Measurements from ENCODE around the gene SIGLEC8. TPM values are rescaled to one million over a fixed set of nuclear protein-coding genes. Genes with fewer than 3 reads are reported as not detected.
"Not testable (repeated sequence)": the region's sequence is repeated elsewhere in the genome, so short reads cannot be mapped to it uniquely, and the experiment has no call there.

Gene SIGLEC8
- polyA plus RNA-seq, 1 donor from 2014 or later = not detected

GRCh38 chr19:51417810-51418157 is 40.5 kb downstream of the SIGLEC8 start:
- TF ChIP-seq REST (IDR thresholded peaks at IDR 0.05; ENCODE audit: borderline replicate concordance) (no peak), MXI1 (conservative IDR thresholded peaks at IDR 0.05; ENCODE audit: poor library complexity, severe bottlenecking) (no peak), EZH2 (IDR thresholded peaks at IDR 0.05; ENCODE audit: borderline replicate concordance, insufficient read depth, low read length, poor library complexity, severe bottlenecking) (no peak), SMC3 (conservative IDR thresholded peaks at IDR 0.05; ENCODE audit: poor library complexity) (no peak), CTCF (IDR thresholded peaks at IDR 0.05; ENCODE audit: poor library complexity, severe bottlenecking) (no peak), POLR2AphosphoS5 (IDR thresholded peaks at IDR 0.05) (no peak), TAF1 (IDR thresholded peaks at IDR 0.05; ENCODE audit: low read depth) (no peak), EP300 (conservative IDR thresholded peaks at IDR 0.05; ENCODE audit: poor library complexity, severe bottlenecking) (no peak), RAD21 (conservative IDR thresholded peaks at IDR 0.05) (no peak)
- H3K27me3 ChIP-seq (ENCODE audit: insufficient read depth, low read depth, low read length) = no peaks in the 10 kb centered on the region
- H3K4me2 ChIP-seq (ENCODE audit: low read length) = no peak overlapping the region
- H3K9ac ChIP-seq (ENCODE audit: low read length) = no peak overlapping the region
- no peak overlapping the region for H2AFZ ChIP-seq (ENCODE audit: low read depth, low read length)
- no peaks in the 10 kb centered on the region for H3F3A ChIP-seq (ENCODE audit: insufficient read depth, low read length, poor library complexity, severe bottlenecking)
- no peaks in the 10 kb centered on the region for H3K36me3 ChIP-seq (ENCODE audit: insufficient read depth, low read length)
- no peak overlapping the region for H3K4me3 ChIP-seq (ENCODE audit: low read length)
- no peaks in the 10 kb centered on the region for H3K79me2 ChIP-seq (replicated peaks; ENCODE audit: insufficient read depth, low read length)
- no peaks in the 10 kb centered on the region for H4K20me1 ChIP-seq (ENCODE audit: insufficient read depth)
- H3K9me2 ChIP-seq (ENCODE audit: insufficient read depth, low read length) = no peaks in the 10 kb centered on the region
- no peaks in the 10 kb centered on the region for H3K9me3 ChIP-seq (ENCODE audit: low read length)
- no peak overlapping the region for H3K27ac ChIP-seq (ENCODE audit: low read length)

GRCh38 chr19:51417107-51417809 is 41.0 kb downstream of the SIGLEC8 start, which contains the start of gene SIGLEC10:
Gene SIGLEC10, minus strand, starts transcription at chr19:51417642. Its CDS starts 61 bp downstream, at chr19:51417581.
- Histone ChIP-seq H3K79me2 (replicated peaks; ENCODE audit: insufficient read depth, low read length) (no peaks in the 10 kb centered on the region), H3K9me3 (ENCODE audit: low read length) (no peaks in the 10 kb centered on the region), H3K27ac (ENCODE audit: low read length) (no peak within 1 kb of the TSS), H3K9me2 (ENCODE audit: insufficient read depth, low read length) (no peaks in the 10 kb centered on the region), H3K36me3 (ENCODE audit: insufficient read depth, low read length) (no peaks in the 10 kb centered on the region), H3K9ac (ENCODE audit: low read length) (no peak within 1 kb of the TSS), H2AFZ (ENCODE audit: low read depth, low read length) (no peak within 1 kb of the TSS), H3K27me3 (ENCODE audit: insufficient read depth, low read depth, low read length) (no peaks in the 10 kb centered on the region), H3K4me3 (ENCODE audit: low read length) (no peak within 1 kb of the TSS), H3K4me2 (ENCODE audit: low read length) (no peak within 1 kb of the TSS), H4K20me1 (ENCODE audit: insufficient read depth) (no peaks in the 10 kb centered on the region), H3F3A (ENCODE audit: insufficient read depth, low read length, poor library complexity, severe bottlenecking) (no peaks in the 10 kb centered on the region)
- TF ChIP-seq SMC3 (conservative IDR thresholded peaks at IDR 0.05; ENCODE audit: poor library complexity) = no peak
- TF ChIP-seq MXI1 (conservative IDR thresholded peaks at IDR 0.05; ENCODE audit: poor library complexity, severe bottlenecking) = no peak
- no peak for TF ChIP-seq EZH2 (IDR thresholded peaks at IDR 0.05; ENCODE audit: borderline replicate concordance, insufficient read depth, low read length, poor library complexity, severe bottlenecking)
- TF ChIP-seq CTCF (IDR thresholded peaks at IDR 0.05; ENCODE audit: poor library complexity, severe bottlenecking) = no peak
- TF ChIP-seq RAD21 (conservative IDR thresholded peaks at IDR 0.05) = no peak
- no peak for TF ChIP-seq POLR2AphosphoS5 (IDR thresholded peaks at IDR 0.05)
- no peak for TF ChIP-seq TAF1 (IDR thresholded peaks at IDR 0.05; ENCODE audit: low read depth)
- no peak for TF ChIP-seq EP300 (conservative IDR thresholded peaks at IDR 0.05; ENCODE audit: poor library complexity, severe bottlenecking)
- TF ChIP-seq REST (IDR thresholded peaks at IDR 0.05; ENCODE audit: borderline replicate concordance) = no peak

GRCh38 chr19:51416422-51416821 is 41.8 kb downstream of the SIGLEC8 start:
- H3F3A ChIP-seq (ENCODE audit: insufficient read depth, low read length, poor library complexity, severe bottlenecking); H3K27ac ChIP-seq (ENCODE audit: low read length); H3K4me2 ChIP-seq (ENCODE audit: low read length); H4K20me1 ChIP-seq (ENCODE audit: insufficient read depth); H3K4me3 ChIP-seq (ENCODE audit: low read length); H2AFZ ChIP-seq (ENCODE audit: low read depth, low read length); H3K9ac ChIP-seq (ENCODE audit: low read length); H3K27me3 ChIP-seq (ENCODE audit: insufficient read depth, low read depth, low read length); H3K36me3 ChIP-seq (ENCODE audit: insufficient read depth, low read length); H3K79me2 ChIP-seq (replicated peaks; ENCODE audit: insufficient read depth, low read length); H3K9me2 ChIP-seq (ENCODE audit: insufficient read depth, low read length); H3K9me3 ChIP-seq (ENCODE audit: low read length): not testable (repeated sequence)

All from neural cell (in vitro differentiated cells).